DOHH2 (cell line): Measurements from ENCODE around the gene WLS.

Experiments
- EZH2phosphoT487 ChIP-seq: fragments of 200-600 bp; sonication (generic); IDR thresholded peaks from 2 replicates; pipeline ENCODE4 v1.6.1; 2017; ENCODE audit warnings: borderline replicate concordance, mild to moderate bottlenecking, antibody characterized with exemption, low read length, moderate library complexity, mixed read lengths
- TF ChIP-seq, protein P1 (sequence below): fragments of 200-600 bp; sonication (generic); IDR thresholded peaks from one replicate; pipeline ENCODE4 v1.5.1; 2014; ENCODE audit warnings: antibody characterized with exemption, mild to moderate bottlenecking, low read depth, low read length; ENCODE audit not compliant: poor library complexity, severe bottlenecking

- TF ChIP-seq, protein P1, sequence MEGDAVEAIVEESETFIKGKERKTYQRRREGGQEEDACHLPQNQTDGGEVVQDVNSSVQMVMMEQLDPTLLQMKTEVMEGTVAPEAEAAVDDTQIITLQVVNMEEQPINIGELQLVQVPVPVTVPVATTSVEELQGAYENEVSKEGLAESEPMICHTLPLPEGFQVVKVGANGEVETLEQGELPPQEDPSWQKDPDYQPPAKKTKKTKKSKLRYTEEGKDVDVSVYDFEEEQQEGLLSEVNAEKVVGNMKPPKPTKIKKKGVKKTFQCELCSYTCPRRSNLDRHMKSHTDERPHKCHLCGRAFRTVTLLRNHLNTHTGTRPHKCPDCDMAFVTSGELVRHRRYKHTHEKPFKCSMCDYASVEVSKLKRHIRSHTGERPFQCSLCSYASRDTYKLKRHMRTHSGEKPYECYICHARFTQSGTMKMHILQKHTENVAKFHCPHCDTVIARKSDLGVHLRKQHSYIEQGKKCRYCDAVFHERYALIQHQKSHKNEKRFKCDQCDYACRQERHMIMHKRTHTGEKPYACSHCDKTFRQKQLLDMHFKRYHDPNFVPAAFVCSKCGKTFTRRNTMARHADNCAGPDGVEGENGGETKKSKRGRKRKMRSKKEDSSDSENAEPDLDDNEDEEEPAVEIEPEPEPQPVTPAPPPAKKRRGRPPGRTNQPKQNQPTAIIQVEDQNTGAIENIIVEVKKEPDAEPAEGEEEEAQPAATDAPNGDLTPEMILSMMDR = no peak
- no peak for TF ChIP-seq EZH2phosphoT487
These were observed 148.6 kb downstream of the WLS start for GRCh38 chr1:68083686-68084085.
